H9 (cell line): Measurements from ENCODE around the gene MEF2C. TPM values are rescaled to one million over a fixed set of nuclear protein-coding genes. Genes with fewer than 3 reads are reported as not detected.

Source experiments
- DNase-seq: peaks from one replicate; pipeline ENCODE4 v3.0.0-alpha.2; 2017
- H2AFZ ChIP-seq: one replicate; pipeline ENCODE4 v1.6.1; 2013; ENCODE audit warnings: mild to moderate bottlenecking, low read length, control low read depth, moderate library complexity
- H2AK5ac ChIP-seq: 2 replicates; pipeline ENCODE4 v1.6.1; 2013; ENCODE audit warnings: low read length, control low read depth, mixed read lengths; ENCODE audit not compliant: insufficient read length
- H2BK120ac ChIP-seq: one replicate; pipeline ENCODE4 v1.6.1; 2013; ENCODE audit warnings: low read depth, mild to moderate bottlenecking, low read length, control low read depth, inconsistent platforms; ENCODE audit not compliant: poor library complexity, severe bottlenecking
- H2BK12ac ChIP-seq: 2 replicates; pipeline ENCODE4 v1.6.1; 2013; ENCODE audit warnings: low read length, control low read depth, mixed read lengths, low read depth; ENCODE audit not compliant: insufficient read length
- H2BK15ac ChIP-seq: 2 replicates; pipeline ENCODE4 v1.6.1; 2013; ENCODE audit warnings: low read depth, low read length, control low read depth
- H2BK20ac ChIP-seq: one replicate; pipeline ENCODE4 v1.6.1; 2013; ENCODE audit warnings: low read depth, mild to moderate bottlenecking, low read length, control low read depth, inconsistent platforms; ENCODE audit not compliant: poor library complexity, severe bottlenecking
- H2BK5ac ChIP-seq: 2 replicates; pipeline ENCODE4 v1.6.1; 2013; ENCODE audit warnings: low read length, control low read depth, mixed read lengths; ENCODE audit not compliant: insufficient read length
- H3K14ac ChIP-seq: 2 replicates; pipeline ENCODE4 v1.6.1; 2013; ENCODE audit warnings: low read length, control low read depth; ENCODE audit not compliant: insufficient read depth
- H3K18ac ChIP-seq: 2 replicates; pipeline ENCODE4 v1.6.1; 2013; ENCODE audit warnings: low read depth, mild to moderate bottlenecking, mixed read lengths, low read length, control low read depth; ENCODE audit not compliant: insufficient read length
- H3K23ac ChIP-seq: 2 replicates; pipeline ENCODE4 v1.6.1; 2013; ENCODE audit warnings: low read length, control low read depth, mixed read lengths, low read depth; ENCODE audit not compliant: insufficient read length
- H3K23me2 ChIP-seq: 2 replicates; pipeline ENCODE4 v1.6.1; 2013; ENCODE audit warnings: low read depth, mild to moderate bottlenecking, mixed read lengths, low read length, control low read depth; ENCODE audit not compliant: insufficient read length, poor library complexity, severe bottlenecking
- H3K27ac ChIP-seq: 2 replicates; pipeline ENCODE4 v1.5.1; 2013; ENCODE audit warnings: low read length, control low read depth, mixed read lengths, low read depth; ENCODE audit not compliant: insufficient read length
- H3K27me3 ChIP-seq: 2 replicates; pipeline ENCODE4 v1.6.1; 2013; ENCODE audit warnings: low read length, control low read depth, inconsistent platforms; ENCODE audit not compliant: insufficient read depth
- H3K4ac ChIP-seq: 2 replicates; pipeline ENCODE4 v1.6.1; 2013; ENCODE audit warnings: low read depth, mild to moderate bottlenecking, control low read depth, inconsistent platforms, low read length, moderate library complexity
- H3K4me1 ChIP-seq: 2 replicates; pipeline ENCODE4 v1.6.1; 2013; ENCODE audit warnings: low read length, control low read depth, inconsistent platforms; ENCODE audit not compliant: insufficient read depth
- H3K4me2 ChIP-seq: 2 replicates; pipeline ENCODE4 v1.6.1; 2013; ENCODE audit warnings: low read length, control low read depth, mixed read lengths; ENCODE audit not compliant: insufficient read length, insufficient read depth
- H3K56ac ChIP-seq: 2 replicates; pipeline ENCODE4 v1.6.1; 2013; ENCODE audit warnings: low read depth, mild to moderate bottlenecking, mixed read lengths, low read length, control low read depth; ENCODE audit not compliant: insufficient read length
- H3K79me1 ChIP-seq: 2 replicates; pipeline ENCODE4 v1.6.1; 2013; ENCODE audit warnings: low read depth, mild to moderate bottlenecking, moderate library complexity, low read length, control low read depth, inconsistent platforms; ENCODE audit not compliant: insufficient read depth, poor library complexity, severe bottlenecking
- H3K79me2 ChIP-seq: 2 replicates; pipeline ENCODE4 v1.6.1; 2013; ENCODE audit warnings: low read length, control low read depth, inconsistent platforms; ENCODE audit not compliant: insufficient read depth
- H3K9ac ChIP-seq: 2 replicates; pipeline ENCODE4 v1.6.1; 2013; ENCODE audit warnings: low read length, control low read depth, mixed read lengths; ENCODE audit not compliant: insufficient read length; ENCODE audit errors: extremely low read depth
- H3K9me3 ChIP-seq: one replicate; pipeline ENCODE4 v1.6.1; 2013; ENCODE audit warnings: low read depth, low read length, inconsistent platforms; ENCODE audit not compliant: control insufficient read depth
- H3T11ph ChIP-seq: one replicate; pipeline ENCODE4 v1.6.1; 2013; ENCODE audit warnings: mild to moderate bottlenecking, low read length, control low read depth, inconsistent platforms
- H4K20me1 ChIP-seq: one replicate; pipeline ENCODE4 v1.6.1; 2013; ENCODE audit not compliant: control insufficient read depth, insufficient read length, insufficient read depth
- H4K5ac ChIP-seq: 2 replicates; pipeline ENCODE4 v1.6.1; 2013; ENCODE audit warnings: low read depth, mild to moderate bottlenecking, mixed read lengths, low read length, control low read depth; ENCODE audit not compliant: insufficient read length
- H4K8ac ChIP-seq: replicated peaks from 2 replicates; pipeline ENCODE4 v1.6.1; 2013; ENCODE audit warnings: low read length, control low read depth, mixed read lengths, low read depth; ENCODE audit not compliant: insufficient read length
- H4K91ac ChIP-seq: 2 replicates; pipeline ENCODE4 v1.6.1; 2013; ENCODE audit warnings: low read depth, mild to moderate bottlenecking, moderate library complexity, mixed read lengths, low read length, control low read depth; ENCODE audit not compliant: insufficient read length
- H3K27ac Mint-ChIP-seq, 3 experiments: 2 replicates in 2 of 3; 3 replicates in 1 of 3; pipeline ENCODE4 v1.8.0; 2020 to 2021; ENCODE audit warnings: mixed read lengths in 3 of 3, mild to moderate bottlenecking in 1 of 3, moderate library complexity in 1 of 3
- H3K27me3 Mint-ChIP-seq: 2 replicates; pipeline ENCODE4 v1.8.0; 2021; ENCODE audit warnings: low read depth, mild to moderate bottlenecking, moderate library complexity, mixed read lengths
- H3K36me3 Mint-ChIP-seq, 3 experiments: 2 replicates in 2 of 3; 3 replicates in 1 of 3; pipeline ENCODE4 v1.8.0; 2020 to 2021; ENCODE audit warnings: low read depth in 3 of 3, mixed read lengths in 3 of 3; ENCODE audit not compliant: insufficient read depth in 1 of 3
- H3K4me1 Mint-ChIP-seq, 2 experiments: 2 replicates each; pipeline ENCODE4 v1.8.0; 2020; ENCODE audit warnings: mixed read lengths in 2 of 2
- H3K4me3 Mint-ChIP-seq, 2 experiments: 2 replicates in 1 of 2; 3 replicates in 1 of 2; pipeline ENCODE4 v1.8.0; 2020 to 2021; ENCODE audit warnings: mild to moderate bottlenecking in 2 of 2, mixed read lengths in 2 of 2, moderate library complexity in 1 of 2
- H3K9me3 Mint-ChIP-seq, 2 experiments: 2 replicates in 1 of 2; 3 replicates in 1 of 2; pipeline ENCODE4 v1.8.0; 2020; ENCODE audit warnings: mild to moderate bottlenecking in 2 of 2, mixed read lengths in 2 of 2, moderate library complexity in 1 of 2
- WGBS: extraction: QIAGEN DNeasy Blood & Tissue Kit; methylation state at CpG from one replicate; pipeline ENCODE4 v1.1.7; 2013; ENCODE audit warnings: missing lambda C conversion rate, low lambda C conversion rate, mixed read lengths; ENCODE audit not compliant: insufficient read length; ENCODE audit errors: extremely low coverage; 5-methylcytosine and 5-hydroxymethylcytosine counted together
- total RNA-seq: library from RNA; stranded (reverse); gene quantifications from 2 replicates; pipeline ENCODE4 v1.2.1, GENCODE V29; 2021
- TF ChIP-seq, protein P1 (sequence below): fragments of 200-600 bp; sonication (generic); conservative IDR thresholded peaks from 3 replicates; pipeline ENCODE4 v1.8.0; 2021; ENCODE audit warnings: antibody characterized with exemption, mild to moderate bottlenecking

Gene MEF2C
- total RNA-seq, 1 experiment from 2014 or later = 0.11 TPM

DNA sequence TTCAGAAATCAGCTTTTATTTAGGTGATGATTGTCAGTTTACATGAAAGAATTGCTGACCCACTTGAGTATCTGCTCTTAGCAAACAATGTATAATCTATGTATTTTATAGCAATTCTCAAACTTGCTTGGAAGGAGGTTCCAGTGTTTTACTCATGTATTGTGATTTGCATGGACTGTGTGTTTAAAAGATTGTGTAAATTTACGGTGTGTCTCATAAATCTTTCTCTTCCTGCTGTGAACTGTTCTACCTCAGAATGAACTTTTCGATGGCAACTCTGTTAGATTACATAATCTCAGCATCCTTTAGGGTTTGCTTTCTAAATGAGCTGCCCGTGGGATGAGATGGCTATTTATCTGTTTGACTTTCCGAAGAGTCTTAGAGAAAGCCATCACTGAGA is 122.5 kb downstream of the MEF2C start:
- H3K36me3 Mint-ChIP-seq = no peaks in the 10 kb centered on the region
- Histone ChIP-seq H3K79me1 (no peaks in the 10 kb centered on the region), H3K27ac (no peak overlapping the region), H2BK20ac (no peak overlapping the region), H4K8ac (no peak overlapping the region), H3K79me2 (no peaks in the 10 kb centered on the region), H4K5ac (no peak overlapping the region), H3K56ac (no peak overlapping the region), H3K4me1 (no peaks in the 10 kb centered on the region), H2BK5ac (no peak overlapping the region), H3K9ac (no peak overlapping the region), H3K9me3 (no peaks in the 10 kb centered on the region), H2BK15ac (no peak overlapping the region), H3T11ph (no peak overlapping the region), H2BK120ac (no peak overlapping the region), H3K23me2 (no peaks in the 10 kb centered on the region), H2AK5ac (no peak overlapping the region), H3K4me2 (no peak overlapping the region), H2BK12ac (no peak overlapping the region), H4K91ac (no peak overlapping the region), H3K27me3 (no peaks in the 10 kb centered on the region), H3K23ac (no peak overlapping the region), H3K18ac (no peak overlapping the region), H4K20me1 (no peaks in the 10 kb centered on the region), H2AFZ (no peak overlapping the region), H3K4ac (no peak overlapping the region), H3K14ac (no peak overlapping the region)
- no peaks in the 10 kb centered on the region for H3K27me3 Mint-ChIP-seq
- H3K4me3 Mint-ChIP-seq = no peak overlapping the region
- H3K27ac Mint-ChIP-seq = no peak overlapping the region
- H3K9me3 Mint-ChIP-seq = no peaks in the 10 kb centered on the region
- TF ChIP-seq, protein P1, sequence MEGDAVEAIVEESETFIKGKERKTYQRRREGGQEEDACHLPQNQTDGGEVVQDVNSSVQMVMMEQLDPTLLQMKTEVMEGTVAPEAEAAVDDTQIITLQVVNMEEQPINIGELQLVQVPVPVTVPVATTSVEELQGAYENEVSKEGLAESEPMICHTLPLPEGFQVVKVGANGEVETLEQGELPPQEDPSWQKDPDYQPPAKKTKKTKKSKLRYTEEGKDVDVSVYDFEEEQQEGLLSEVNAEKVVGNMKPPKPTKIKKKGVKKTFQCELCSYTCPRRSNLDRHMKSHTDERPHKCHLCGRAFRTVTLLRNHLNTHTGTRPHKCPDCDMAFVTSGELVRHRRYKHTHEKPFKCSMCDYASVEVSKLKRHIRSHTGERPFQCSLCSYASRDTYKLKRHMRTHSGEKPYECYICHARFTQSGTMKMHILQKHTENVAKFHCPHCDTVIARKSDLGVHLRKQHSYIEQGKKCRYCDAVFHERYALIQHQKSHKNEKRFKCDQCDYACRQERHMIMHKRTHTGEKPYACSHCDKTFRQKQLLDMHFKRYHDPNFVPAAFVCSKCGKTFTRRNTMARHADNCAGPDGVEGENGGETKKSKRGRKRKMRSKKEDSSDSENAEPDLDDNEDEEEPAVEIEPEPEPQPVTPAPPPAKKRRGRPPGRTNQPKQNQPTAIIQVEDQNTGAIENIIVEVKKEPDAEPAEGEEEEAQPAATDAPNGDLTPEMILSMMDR = no peak
- no peak for DNase-seq
- no CpG with 5 or more reads among the region's 4 CpGs for WGBS
- H3K4me1 Mint-ChIP-seq = peaks cover 4 to 5% of the 10 kb centered on the region in 2 experiments
